Activated CD4-positive, CD25-positive, alpha-beta regulatory T cell (primary cell): ENCODE measurements around the gene TMED6.
"Not testable (repeated sequence)": the region's sequence is repeated elsewhere in the genome, so short reads cannot be mapped to it uniquely, and the experiment has no call there.

Experiments used
- DNase-seq, 4 experiments: peaks; one replicate each; lab custom pipeline; 2025; lab: John Stamatoyannopoulos, UW

The TMED6 gene

GRCh38 chr16:69301861-69302260 is 49.7 kb downstream of the TMED6 start:
- no peak for DNase-seq

GRCh38 chr16:69301187-69301586 is 50.4 kb downstream of the TMED6 start:
- no peak for DNase-seq

GRCh38 chr16:69298261-69298660 is 53.3 kb downstream of the TMED6 start:
- DNase-seq = no peak

- not testable (repeated sequence) for DNase-seq
These were observed 54.8 kb downstream of the TMED6 start for GRCh38 chr16:69296771-69297170.

GRCh38 chr16:69294051-69294450 is 57.5 kb downstream of the TMED6 start:
- no peak for DNase-seq

- no peak for DNase-seq
These were observed 58.2 kb downstream of the TMED6 start for GRCh38 chr16:69293401-69293800.
